LNCAP (cell line): ENCODE data around the gene PLEKHH1.

Experiments
- CTCF ChIP-seq: fragments of 450-650 bp; IDR thresholded peaks from 2 replicates; pipeline ENCODE4 v1.5.1; 2017; ENCODE audit warnings: mild to moderate bottlenecking

The PLEKHH1 gene

GRCh38 chr14:67512463-67513310 lies 20.4 kb upstream of the PLEKHH1 start:
- TF ChIP-seq CTCF = no peak

- no peak for TF ChIP-seq CTCF
Measured at GRCh38 chr14:67513631-67514108, 19.4 kb upstream of the PLEKHH1 start.

GRCh38 chr14:67514203-67514607 lies 18.9 kb upstream of the PLEKHH1 start:
- TF ChIP-seq CTCF = no peak

GRCh38 chr14:67514650-67515385 lies 18.3 kb upstream of the PLEKHH1 start:
- no peak for TF ChIP-seq CTCF

- TF ChIP-seq CTCF = 0 out of 2 replicates have a peak, but pooled peaks have one; percentile 14
Measured at GRCh38 chr14:67515386-67516079, 17.6 kb upstream of the PLEKHH1 start.

- TF ChIP-seq CTCF = no peak
Measured at GRCh38 chr14:67516676-67517075, 16.4 kb upstream of the PLEKHH1 start.

- TF ChIP-seq CTCF = no peak
Measured at GRCh38 chr14:67517083-67517482, 16.0 kb upstream of the PLEKHH1 start.
